Stimulated activated CD8-positive, alpha-beta memory T cell treated with anti-CD3 and anti-CD28 coated beads, Interleukin-4, amount 100 ng/mL, for 4 hours (primary cell): ENCODE data around the gene ELP4.
"Not testable (repeated sequence)": the region's sequence is repeated elsewhere in the genome, so short reads cannot be mapped to it uniquely, and the experiment has no call there.

ENCODE experiments used
- DNase-seq, 2 donors: peaks; one replicate each; pipeline ENCODE4 v3.0.0-alpha.2; 2020; ENCODE audit warnings: low read depth in 2 of 2, low spot score in 1 of 2

Gene ELP4

GRCh38 chr11:31542862-31543261 lies 33.3 kb downstream of the ELP4 start:
- DNase-seq = no peak

GRCh38 chr11:31555938-31556337 lies 46.4 kb downstream of the ELP4 start:
- DNase-seq = no peak

GRCh38 chr11:31558001-31558400 lies 48.4 kb downstream of the ELP4 start:
- no peak for DNase-seq

- DNase-seq = no peak
Observed at GRCh38 chr11:31560842-31561476, 51.4 kb downstream of the ELP4 start.

- not testable (repeated sequence) for DNase-seq
Observed at GRCh38 chr11:31564517-31564916, 55.0 kb downstream of the ELP4 start.

GRCh38 chr11:31574133-31574532 lies 64.6 kb downstream of the ELP4 start:
- DNase-seq = not testable (repeated sequence)

GRCh38 chr11:31575764-31576163 lies 66.2 kb downstream of the ELP4 start:
- not testable (repeated sequence) for DNase-seq

GRCh38 chr11:31579412-31579811 lies 69.8 kb downstream of the ELP4 start:
- DNase-seq = not testable (repeated sequence)

- no peak for DNase-seq
Observed at GRCh38 chr11:31582697-31583096, 73.1 kb downstream of the ELP4 start.

GRCh38 chr11:31598454-31598853 lies 88.9 kb downstream of the ELP4 start:
- DNase-seq = no peak

GRCh38 chr11:31601635-31602282 lies 92.2 kb downstream of the ELP4 start:
- no peak for DNase-seq

GRCh38 chr11:31606893-31607292 lies 97.3 kb downstream of the ELP4 start:
- no peak for DNase-seq

- no peak for DNase-seq
Observed at GRCh38 chr11:31607914-31608313, 98.3 kb downstream of the ELP4 start.

GRCh38 chr11:31608995-31609394 lies 99.4 kb downstream of the ELP4 start:
- DNase-seq = no peak

GRCh38 chr11:31610544-31610943 lies 101.0 kb downstream of the ELP4 start:
- DNase-seq = no peak

GRCh38 chr11:31617246-31617645 lies 107.7 kb downstream of the ELP4 start:
- no peak for DNase-seq

GRCh38 chr11:31619980-31620379 lies 110.4 kb downstream of the ELP4 start:
- no peak for DNase-seq

GRCh38 chr11:31620434-31620833 lies 110.9 kb downstream of the ELP4 start:
- no peak for DNase-seq

GRCh38 chr11:31625868-31626267 lies 116.3 kb downstream of the ELP4 start:
- DNase-seq = no peak

GRCh38 chr11:31628111-31628510 lies 118.5 kb downstream of the ELP4 start:
- no peak for DNase-seq

- no peak for DNase-seq
Observed at GRCh38 chr11:31636983-31637382, 127.4 kb downstream of the ELP4 start.

- no peak for DNase-seq
Observed at GRCh38 chr11:31640611-31641010, 131.0 kb downstream of the ELP4 start.

GRCh38 chr11:31641477-31642062 lies 132.0 kb downstream of the ELP4 start:
- no peak for DNase-seq
